Left ventricle myocardium superior (tissue), 1 donor: Measurements from ENCODE around the gene CASK. TPM values are rescaled to one million over a fixed set of nuclear protein-coding genes. Genes with fewer than 3 reads are reported as not detected.
"Not testable (repeated sequence)": the region's sequence is repeated elsewhere in the genome, so short reads cannot be mapped to it uniquely, and the experiment has no call there.

Experiments used
- ATAC-seq: fragments of 200-7000 bp; cut with Tn5 transposase; one replicate; pipeline ENCODE4 v1.9.1; 2020; ENCODE audit warnings: mild to moderate bottlenecking, moderate library complexity
- DNase-seq: peaks from one replicate; pipeline ENCODE4 v3.0.0-alpha.2; 2020
- intact Hi-C: fragments of 100-400 bp; cut with micrococcal nuclease; formaldehyde crosslinking; loops from one replicate; pipeline ENCODE4 v1.11.0; 2022
- total RNA-seq: library from RNA; stranded (reverse); fragmentation: NEBNext Ultra II Directional; extraction: Animal tissue kit (Norgen Biotek cat#: 25700); gene quantifications from one replicate; pipeline ENCODE4 v1.2.1, GENCODE V29; 2021
- donor health status: DM: no; HTN: yes; CAD: no; lungs with severe emphysema.

Gene CASK
- total RNA-seq, 1 donor from 2014 or later, result 15.3 TPM

DNA sequence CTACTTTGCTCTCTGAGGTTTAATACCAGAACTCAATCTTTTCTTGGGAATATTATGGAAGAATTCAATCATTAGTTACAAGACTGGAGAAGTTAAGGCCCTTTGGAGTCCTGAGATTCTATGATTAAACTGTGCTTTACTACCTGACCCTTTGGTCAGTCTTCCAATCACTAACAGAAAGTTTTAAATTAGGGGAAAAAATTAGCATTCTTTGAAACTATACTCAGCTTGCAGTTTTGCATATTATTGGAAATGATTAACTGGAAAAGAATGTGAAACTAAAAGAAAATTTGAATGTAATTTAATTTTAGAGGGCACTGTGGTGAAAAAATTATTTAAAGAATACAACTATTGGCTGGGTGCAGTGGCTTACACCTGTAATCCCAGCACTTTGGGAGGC is 253.2 kb downstream of the CASK start:
- intact Hi-C loops, result no loop called here
- ATAC-seq, result no peak
- DNase-seq, result no peak

DNA sequence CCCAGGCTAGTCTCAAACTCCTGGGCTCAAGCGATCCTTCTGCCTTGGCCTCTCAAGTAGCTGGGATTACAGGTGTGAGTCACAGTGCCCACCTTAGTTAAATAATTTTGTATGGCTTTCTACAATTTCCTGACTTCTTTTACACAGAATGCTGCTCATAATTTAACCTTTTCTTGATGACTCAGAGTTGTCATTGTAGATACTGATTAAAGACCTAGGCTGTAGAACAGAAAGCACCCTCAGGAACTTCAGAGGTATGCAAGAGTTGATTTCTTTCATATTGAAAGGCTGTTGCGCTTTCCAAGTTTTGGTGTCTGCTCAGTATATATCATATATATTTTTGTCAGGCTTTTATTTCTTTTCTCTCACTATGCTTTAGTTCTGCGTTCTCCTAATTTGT is 255.7 kb downstream of the CASK start:
- intact Hi-C loops, result no loop called here
- ATAC-seq (no peak), DNase-seq (no peak)

DNA sequence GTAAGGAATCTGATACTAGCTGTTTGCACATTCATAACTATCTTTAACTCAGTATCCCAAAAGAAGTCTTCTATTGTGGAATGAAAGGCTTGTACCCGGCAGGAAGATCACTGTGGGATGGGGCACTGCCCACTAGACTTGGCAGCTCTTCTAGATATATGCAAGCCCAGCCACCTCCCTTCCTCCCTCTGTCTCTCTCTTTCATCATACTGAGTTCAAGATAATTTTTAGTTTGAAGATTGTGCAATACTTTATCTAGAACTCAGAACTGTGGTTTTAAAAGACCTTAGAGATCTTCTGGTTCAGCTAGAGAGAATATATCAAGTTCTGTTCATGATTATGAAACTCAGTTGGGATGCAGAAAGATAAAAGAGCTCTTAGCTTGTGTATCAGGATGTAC is 257.1 kb downstream of the CASK start:
- DNase-seq (no peak), ATAC-seq (peak; percentile 46)
- intact Hi-C loops, result no loop called here

DNA sequence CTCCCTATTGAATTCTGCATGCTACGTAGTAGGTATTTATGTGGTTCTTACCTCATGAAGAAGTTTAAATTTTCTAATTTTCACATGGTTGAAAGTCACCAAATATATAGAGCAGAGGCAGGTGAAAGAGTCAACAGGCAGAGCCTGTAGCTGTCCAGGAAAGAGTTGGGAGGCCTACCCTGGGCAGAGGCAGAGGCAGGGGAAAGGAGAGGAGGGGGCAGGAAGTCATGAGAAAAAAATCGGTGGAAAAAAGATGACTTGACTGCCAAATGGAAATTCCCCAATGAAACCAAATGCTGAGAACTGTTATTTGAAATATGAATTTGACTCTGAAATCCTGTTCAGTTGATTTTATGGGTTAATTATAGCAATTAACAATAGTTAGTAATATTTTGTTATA is 257.7 kb downstream of the CASK start:
- DNase-seq (no peak), ATAC-seq (no peak)
- intact Hi-C loops, result no loop called here

DNA sequence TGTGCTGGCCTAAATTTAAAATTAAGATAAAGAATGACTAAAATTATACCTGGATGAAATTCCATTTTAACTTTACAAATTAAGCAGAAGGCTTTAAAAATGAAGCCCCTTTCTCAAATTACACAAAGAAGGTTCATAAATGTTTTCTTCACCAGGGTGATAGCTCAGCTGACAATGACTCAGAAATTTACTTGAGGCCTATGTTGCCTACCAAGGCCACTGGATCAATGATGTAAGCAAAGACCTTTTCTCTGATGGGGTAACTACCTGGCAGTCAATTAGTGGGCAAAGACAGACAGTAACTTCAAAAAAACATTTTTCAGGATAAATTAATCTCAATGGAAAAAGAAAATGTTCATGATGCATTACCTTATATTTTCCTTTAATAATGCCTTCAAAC is 258.4 kb downstream of the CASK start:
- intact Hi-C loops, result no loop called here
- ATAC-seq (no peak), DNase-seq (no peak)

DNA sequence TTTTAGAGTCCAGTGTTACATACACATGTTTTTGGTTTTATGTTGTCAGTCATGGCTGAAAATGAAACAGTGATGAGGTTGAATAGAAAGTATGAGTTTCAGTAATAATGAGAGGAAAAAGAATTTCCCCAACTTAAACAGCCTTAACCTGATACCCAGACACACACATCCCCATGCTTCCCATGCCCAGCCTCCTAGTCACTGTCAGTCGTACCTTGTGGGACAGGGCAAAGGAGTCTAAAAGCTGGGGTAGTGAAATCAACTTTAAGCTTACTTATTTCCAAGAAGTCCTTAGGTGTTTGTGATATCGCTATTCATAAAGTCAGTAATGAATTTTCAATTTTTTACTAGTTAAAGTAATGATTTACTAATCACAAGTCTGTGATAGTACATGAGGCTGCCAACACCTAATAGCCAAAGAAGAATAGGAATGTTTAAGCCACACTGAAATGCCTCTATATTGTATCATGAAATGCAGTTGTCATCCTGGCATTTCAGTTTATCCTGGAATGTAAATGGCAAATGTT is 258.9 kb downstream of the CASK start:
- intact Hi-C loops, result no loop called here
- DNase-seq (no peak), ATAC-seq (no peak)

DNA sequence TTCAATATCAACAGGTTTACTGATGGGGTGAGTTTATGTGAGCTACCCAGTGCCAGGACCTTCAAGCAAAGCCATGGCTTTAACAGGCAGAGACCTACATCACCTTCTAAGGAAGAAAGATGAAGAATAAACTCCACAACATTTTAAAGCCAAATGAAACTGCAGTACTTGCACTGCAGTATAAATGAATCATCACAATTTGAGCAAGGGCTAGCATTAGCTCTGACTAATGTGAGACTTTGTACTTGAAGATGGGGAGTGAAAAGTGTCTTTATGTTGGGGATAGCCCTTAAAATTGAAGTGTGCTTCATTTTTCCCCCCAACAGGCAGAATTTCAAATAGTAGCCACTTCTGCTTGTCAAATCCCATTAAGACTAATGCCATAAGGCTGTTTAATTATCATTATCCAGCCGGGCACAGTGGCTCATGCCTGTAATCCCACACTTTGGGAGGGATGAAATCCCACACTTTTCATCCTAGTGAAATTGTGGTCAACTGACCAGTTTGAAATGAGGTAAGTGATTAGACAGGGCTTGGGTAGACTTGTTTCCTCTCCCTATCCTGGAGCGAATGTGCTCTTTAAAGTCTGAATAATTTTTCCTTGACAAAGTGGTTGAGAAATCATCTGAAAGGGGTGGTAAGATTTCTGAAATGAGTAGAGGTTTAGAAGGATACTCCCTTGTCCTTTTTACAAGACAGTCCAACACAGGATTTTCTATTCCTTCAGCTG is 261.8 kb downstream of the CASK start:
- ATAC-seq (no peak), DNase-seq (no peak)
- intact Hi-C loops, result no loop called here

DNA sequence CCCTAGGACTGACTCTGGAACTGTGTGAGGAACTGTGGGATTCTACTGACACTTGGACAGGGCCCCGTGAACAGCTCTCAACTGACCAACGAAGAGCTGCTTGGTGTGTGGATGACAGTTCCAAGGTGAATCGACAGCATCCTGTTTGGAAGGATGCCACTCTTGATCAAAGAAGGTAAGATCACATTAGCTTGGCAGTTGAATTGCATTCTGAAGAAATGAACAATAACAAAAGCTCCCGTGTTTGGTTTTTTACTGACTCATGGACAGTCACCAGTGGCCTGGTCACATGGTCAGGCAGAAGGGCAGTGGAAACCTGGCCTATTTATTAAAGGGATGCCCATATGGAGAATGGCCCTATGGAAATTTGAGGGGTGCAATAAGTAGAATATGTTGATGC is 267.7 kb downstream of the CASK start:
- intact Hi-C loops, result no loop called here
- ATAC-seq, result no peak
- DNase-seq, result no peak

DNA sequence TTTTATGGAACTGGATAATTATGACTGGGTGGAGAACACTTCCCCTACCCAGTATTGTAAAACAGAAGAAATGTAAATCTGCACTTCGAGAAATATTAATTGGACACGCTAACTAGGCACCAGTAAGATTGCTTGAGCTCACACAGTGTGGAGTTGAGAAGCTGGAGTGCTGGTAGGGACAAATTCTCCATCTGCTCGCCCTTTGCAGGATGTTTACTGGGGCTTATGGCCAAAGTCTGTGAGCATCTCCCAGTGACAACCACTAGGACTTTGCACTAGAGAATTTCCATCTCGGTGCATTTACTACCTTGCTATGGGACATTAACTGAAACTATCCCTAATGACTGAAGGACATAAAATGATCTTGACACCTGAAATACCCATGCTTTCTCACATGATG is 268.3 kb downstream of the CASK start:
- DNase-seq (no peak), ATAC-seq (no peak)
- intact Hi-C loops, result no loop called here

DNA sequence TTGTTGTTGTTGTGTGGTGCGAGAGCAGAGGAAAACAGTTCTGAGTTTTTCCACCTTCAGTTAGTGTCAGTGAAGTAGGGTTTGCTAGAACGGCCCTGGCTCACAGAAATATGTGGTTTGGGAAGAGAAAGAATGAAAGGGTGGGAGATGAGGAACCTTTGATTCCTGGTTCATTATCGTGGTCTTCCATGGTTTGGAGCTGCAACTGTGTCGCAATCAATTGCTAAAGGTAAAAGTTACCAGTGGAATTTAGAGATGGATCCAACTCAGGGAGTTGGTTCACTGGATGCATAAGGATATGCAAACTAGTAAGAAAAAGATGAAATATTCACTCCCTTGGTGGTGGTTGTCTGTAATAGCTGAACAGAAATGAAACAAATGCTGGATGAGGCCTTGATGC is 270.2 kb downstream of the CASK start:
- ATAC-seq (no peak), DNase-seq (no peak)
- intact Hi-C loops, result no loop called here

DNA sequence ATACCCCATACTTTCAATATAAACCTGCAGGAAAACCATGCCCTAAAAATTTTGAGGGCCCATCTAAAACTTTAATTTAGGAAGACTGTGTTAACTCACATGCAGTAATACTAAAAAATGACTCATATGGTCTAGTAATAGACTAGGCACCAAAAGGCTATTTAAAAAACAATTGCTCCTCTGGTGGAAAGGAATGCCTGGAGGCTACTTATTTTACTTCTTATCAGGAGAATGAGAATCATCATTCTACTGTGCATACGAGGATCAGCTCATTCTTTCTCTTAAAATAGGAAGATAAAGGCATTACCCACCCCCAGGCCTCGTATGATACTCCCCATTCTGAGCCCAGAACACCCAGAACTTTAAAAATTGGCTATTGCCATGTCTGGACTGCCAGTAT is 277.2 kb downstream of the CASK start:
- ATAC-seq, intact Hi-C loops, DNase-seq: not testable (repeated sequence)

DNA sequence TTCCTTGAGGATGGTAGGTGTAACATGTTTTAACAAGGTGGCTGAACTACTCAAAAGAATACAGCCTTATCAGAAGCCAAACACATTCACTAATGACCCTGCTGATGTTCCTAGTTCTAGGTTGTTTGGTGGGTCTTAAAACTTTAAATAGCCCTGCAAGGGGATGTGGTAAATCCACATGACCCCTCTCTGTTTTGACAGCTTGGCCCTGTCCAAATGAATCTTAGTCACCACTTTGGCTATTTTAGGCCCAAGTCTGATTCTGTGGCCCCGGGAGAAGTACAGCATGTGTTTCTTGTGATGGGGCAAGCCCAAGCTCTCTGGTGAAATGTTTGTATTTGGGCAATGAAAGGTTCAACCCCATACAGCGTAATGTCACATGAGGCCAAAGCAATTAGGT is 289.1 kb downstream of the CASK start:
- ATAC-seq (no peak), DNase-seq (no peak)
- intact Hi-C loops, result no loop called here

DNA sequence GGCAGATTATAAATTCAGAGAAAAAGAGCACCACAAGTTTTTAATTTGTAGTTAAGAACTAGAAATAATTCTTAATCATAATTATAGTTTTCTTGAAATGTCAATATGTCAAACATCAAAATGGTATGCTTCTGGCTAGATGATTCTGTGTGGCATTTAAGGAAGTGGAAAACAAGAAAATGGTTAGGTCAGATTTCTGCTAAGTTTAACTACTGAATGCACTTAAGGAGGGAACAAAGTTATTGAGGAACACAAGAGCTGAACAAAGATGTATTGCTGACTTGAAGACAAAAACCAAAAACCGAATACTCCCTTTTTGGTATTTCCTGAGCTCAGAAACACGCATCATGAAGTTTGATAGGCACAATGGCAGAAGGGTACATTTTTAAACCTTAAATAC is 293.3 kb downstream of the CASK start:
- intact Hi-C loops, result no loop called here
- ATAC-seq, result no peak
- DNase-seq, result no peak

DNA sequence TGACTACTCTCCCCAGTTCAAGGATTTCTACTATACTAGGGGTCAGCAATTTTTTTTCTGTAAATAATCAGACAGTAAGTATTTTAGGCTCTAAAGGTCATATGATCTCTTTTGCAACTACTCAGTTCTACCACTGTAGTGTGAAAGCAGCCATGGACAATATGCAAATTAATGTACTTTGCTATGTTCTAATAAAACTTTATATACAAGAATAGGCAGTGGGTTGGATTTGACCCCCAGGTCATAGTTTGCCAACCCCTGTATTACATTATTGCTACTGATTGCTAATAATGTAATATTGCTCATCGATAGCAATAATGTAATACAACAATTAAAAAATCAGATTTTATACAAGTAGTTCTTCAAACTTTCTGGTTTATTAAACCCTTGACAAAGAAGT is 293.8 kb downstream of the CASK start:
- ATAC-seq (no peak), DNase-seq (no peak)
- intact Hi-C loops, result no loop called here

DNA sequence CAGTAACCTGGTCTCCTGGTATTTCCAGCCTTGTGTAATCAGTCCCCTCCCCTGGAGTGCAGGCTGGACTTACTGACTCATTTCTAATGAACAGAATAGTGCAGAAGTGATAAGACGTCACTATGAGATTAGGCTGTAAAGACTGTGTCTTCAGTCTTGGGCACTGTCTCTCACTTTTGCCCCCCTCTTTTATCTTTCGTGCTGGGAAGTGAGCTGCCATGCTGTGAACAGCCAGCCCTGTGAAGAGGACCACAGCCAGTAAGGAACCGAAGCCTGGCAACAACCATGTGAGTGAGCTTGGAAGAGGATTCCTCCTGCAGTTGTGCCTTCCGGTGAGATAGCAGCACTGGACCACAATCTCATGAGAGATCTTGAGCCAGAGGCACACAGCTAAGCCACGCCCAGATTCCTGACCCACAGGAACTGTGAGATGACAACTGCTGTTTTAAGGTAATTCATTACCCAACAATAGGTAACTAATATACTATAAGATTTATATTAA is 302.1 kb downstream of the CASK start:
- ATAC-seq (no peak), DNase-seq (no peak)
- intact Hi-C loops, result no loop called here

DNA sequence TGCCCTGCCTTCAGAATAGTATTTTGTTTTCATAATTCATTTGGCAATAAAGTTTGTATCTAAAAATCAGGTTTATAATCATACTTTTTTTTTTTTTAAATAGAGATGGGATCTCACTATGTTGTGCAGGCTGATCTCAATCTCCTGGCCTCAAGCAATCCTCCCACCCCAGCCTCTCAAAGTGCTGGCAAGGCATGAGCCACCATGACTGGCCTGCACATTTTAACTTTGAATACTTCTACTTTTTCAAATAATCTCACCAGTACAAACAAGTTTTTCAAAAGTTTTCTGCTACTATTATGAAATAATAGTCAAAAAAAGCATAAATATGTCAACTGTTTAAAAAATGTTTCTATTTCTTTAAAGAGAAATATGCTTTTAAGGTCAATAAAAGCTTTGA is 304.1 kb downstream of the CASK start:
- intact Hi-C loops, result no loop called here
- no peak for ATAC-seq
- no peak for DNase-seq

DNA sequence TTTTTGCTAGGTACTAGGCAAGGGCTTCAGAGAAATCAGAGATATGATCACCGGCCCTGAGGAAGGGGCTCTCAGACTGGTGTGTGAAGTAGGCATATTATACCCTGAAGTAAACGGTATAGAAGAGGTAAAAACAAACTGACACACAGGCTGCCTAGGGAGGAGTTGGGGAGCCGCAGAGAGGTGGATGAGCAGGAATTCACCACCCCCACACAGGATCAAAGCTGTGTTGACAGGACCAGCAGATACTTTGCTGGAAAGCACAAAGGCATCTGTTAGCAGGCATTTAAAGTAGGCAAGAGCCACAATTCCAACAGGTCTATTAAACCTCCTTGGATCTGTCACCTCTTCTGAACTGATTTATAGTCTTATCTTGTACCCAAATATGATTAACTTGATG is 306.4 kb downstream of the CASK start:
- no peak for ATAC-seq
- no peak for DNase-seq
- intact Hi-C loops, result no loop called here

DNA sequence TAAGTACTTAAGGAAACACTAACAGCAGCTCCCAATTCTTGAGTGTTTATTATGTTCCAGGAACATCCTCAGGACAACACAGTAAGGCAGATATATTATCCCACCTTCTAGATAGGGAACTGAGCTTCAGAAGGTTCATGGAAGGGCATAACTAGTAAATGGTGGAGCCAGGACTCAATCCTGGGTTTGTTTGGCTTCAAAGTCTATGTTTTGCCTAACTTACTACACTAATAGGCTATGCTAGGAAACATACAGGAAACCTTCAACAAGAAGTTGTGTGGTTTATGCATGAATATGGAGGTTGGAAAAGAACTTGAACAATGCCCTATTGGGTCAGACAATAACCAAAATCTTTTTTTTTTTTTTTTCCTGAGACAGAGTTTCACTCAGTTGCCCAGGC is 307.1 kb downstream of the CASK start:
- DNase-seq, result no peak
- ATAC-seq, result no peak
- intact Hi-C loops, result no loop called here

DNA sequence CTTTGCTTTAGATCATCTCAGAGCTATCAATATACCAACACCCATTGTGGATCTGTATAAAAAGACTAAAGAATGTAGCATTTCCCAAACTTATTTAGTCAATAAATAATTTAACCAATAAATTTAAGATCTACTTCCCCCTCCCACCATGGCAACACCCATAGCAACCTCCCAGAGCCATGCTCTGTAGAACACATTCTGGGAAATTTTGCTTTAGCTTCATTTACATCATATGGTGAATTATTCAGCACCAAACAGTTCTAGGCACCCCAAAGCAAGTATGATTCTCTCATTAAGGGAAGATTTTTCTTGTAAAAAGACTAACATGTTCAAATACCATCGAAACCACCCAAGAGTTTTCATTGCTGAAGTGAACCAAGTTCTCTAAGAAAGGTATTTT is 315.1 kb downstream of the CASK start:
- DNase-seq, result no peak
- intact Hi-C loops, result no loop called here
- no peak for ATAC-seq

DNA sequence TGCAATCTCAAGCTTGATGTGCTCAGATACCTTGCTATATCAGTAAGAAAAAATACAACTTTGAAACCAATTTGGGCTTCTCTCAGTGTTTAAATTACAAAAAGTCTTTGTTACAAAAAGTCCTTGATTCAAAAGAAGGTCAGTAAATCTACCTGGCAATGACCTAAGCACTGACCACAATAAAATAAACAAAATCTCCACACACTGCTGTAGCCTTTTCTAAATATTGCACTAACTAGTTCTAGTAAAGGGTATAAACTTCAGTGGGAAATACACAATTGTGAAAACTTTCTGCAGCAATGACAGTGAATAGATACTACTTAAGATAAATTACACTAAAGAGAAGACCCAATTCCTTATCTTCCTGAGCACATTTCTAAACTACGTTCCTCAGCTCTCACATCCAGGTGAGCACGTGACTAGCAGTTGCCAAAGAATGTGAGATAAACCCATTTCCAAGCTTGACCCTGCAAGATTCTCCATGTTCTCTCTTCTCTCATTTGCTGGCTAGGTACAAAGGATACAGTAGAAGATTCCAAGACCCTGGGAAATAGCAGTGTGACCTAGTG is 316.0 kb downstream of the CASK start:
- ATAC-seq (no peak), DNase-seq (no peak)
- intact Hi-C loops, result no loop called here

DNA sequence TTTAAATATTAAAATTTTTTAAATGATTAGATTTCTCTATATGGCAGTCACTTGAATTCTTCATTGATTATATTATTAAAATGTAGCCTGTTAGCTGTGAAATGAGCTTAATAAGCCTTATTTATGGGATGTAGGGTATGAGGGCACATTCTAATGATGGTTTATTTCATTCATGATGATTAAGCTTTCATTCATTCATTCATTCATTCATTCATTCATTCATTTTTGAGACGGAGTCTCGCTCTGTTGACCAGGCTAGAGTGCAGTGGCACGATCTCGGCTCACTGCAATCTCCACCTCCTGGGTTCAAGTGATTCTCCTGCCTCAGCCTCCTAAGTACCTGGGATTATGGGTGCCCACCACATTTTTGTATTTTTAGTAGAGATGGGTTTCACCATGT is 317.3 kb downstream of the CASK start:
- ATAC-seq, intact Hi-C loops, DNase-seq: not testable (repeated sequence)
